Measurements from ENCODE around the gene HOXD11.

GRCh38 chr2:176083796-176084261 is 23.3 kb upstream of the HOXD11 start, which contains the start of gene EVX2:
- TF ChIP-seq CTCF (IDR thresholded peaks at IDR 0.05) (no peak), POLR2A (IDR thresholded peaks at IDR 0.05) (no peak)
